Measurements from ENCODE around the gene IPO7. TPM values are rescaled to one million over a fixed set of nuclear protein-coding genes. Genes with fewer than 3 reads are reported as not detected.

Gene IPO7
- total and polyA plus RNA-seq, 5 donors, result 30.8 to 131 (median 115) TPM

DNA sequence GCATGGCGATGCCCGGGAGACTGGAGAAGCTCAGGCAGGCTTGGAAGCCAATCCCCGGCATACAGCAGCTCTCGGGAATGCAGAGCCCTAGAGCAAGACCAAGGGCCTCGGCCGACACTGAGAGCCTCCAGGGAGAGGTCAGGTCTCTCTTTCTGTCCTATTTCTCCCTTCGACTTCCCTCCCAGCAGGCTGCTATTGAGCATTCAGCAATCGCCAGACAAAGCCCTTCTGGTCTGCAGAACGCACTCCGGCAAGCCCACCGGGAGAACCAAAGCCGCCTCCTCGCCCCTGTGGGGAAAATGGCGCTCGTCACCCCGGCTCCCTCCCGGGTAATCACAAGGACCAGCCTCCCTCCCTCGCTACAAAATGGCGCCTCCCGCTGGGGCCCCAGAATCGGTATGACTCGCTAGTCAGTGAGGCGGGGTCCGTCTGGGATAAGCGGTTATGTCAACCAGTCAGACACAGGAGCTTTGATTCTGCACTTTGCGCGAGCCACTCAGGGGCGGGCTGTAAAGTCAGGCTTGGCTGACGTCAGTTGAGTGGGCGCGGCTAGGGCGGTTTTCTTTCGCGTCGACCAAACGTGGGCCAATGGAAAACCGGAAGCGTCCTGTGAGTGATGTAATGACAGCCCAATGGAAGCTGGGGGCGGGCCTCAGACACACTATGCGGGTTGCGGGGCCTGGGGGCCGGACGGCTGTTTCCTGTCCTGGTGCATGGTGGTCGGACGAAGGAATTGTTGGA lies 76.0 kb downstream of the IPO7 start, which contains the start of gene ZNF143:
Gene ZNF143, plus strand, starts transcription at position 691 of the 741 bp plus-strand sequence. CDS start 10,297 bp downstream, outside the sequence.
- ATAC-seq, result peak; percentile 98
- Histone ChIP-seq H3K4me1 (ENCODE audit: control insufficient read depth, insufficient read depth, low read length) (no peaks in the 10 kb centered on the region), H3K4me3 (ENCODE audit: low read length) (peak within 1 kb of the TSS; percentile 87), H3K9me3 (ENCODE audit: control insufficient read depth, low read length) (no peaks in the 10 kb centered on the region), H3K27me3 (ENCODE audit: control insufficient read depth, insufficient read depth) (no peaks in the 10 kb centered on the region), H3K27ac (ENCODE audit: low read length) (peak within 1 kb of the TSS; percentile 100)
- intact Hi-C loops (cut with DNase I), result no loop called here
- peak; percentile 100 for DNase-seq
- WGBS, result under 1% methylated on average over 45 of the region's 45 CpGs

DNA sequence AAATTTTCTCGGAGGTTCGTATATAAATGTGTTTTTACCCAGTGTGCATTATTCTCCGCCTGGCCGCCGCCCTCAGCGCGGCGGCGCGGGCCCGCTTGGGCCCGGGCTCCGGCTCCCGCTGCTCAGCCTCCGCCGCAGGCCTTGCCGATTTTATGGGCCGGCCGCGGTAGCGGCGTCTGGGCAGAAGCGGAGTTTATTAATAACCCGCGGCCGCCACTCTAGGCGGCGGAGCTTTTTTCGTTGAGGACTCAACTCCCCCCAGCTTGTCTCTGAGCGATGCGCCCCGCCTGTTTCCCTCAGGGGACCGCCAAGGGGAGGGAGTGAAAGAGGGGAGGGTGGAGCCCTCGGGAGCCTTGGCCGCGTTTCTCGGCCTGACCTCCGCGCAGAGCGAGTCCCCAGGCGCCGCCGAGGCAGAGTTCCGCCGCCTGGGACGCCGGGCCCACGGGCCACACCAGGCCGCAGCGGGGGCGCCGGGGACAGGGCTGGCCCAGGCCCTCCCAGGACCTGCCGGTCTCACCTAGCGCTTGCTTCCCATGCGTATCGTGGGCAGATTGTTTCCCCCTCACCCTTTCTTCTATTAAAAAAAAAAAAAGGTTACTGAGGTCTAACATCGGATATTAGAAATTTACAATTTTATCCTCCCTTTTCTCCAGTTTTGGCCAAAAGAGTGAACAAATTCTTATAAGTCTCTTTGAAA lies 76.8 kb downstream of the IPO7 start:
- Histone ChIP-seq H3K4me3 (ENCODE audit: low read length) (peak overlapping the region; percentile 86), H3K27me3 (ENCODE audit: control insufficient read depth, insufficient read depth) (no peaks in the 10 kb centered on the region), H3K4me1 (ENCODE audit: control insufficient read depth, insufficient read depth, low read length) (no peaks in the 10 kb centered on the region), H3K9me3 (ENCODE audit: control insufficient read depth, low read length) (no peaks in the 10 kb centered on the region), H3K27ac (ENCODE audit: low read length) (peak overlapping the region; percentile 100)
- ATAC-seq (peak; percentile 87 to 91), DNase-seq (peak; percentile 95 to 96 (median 96))
- WGBS, result under 1% methylated on average over 57 of the region's 57 CpGs
- intact Hi-C loops (cut with DNase I), result no loop called here

DNA sequence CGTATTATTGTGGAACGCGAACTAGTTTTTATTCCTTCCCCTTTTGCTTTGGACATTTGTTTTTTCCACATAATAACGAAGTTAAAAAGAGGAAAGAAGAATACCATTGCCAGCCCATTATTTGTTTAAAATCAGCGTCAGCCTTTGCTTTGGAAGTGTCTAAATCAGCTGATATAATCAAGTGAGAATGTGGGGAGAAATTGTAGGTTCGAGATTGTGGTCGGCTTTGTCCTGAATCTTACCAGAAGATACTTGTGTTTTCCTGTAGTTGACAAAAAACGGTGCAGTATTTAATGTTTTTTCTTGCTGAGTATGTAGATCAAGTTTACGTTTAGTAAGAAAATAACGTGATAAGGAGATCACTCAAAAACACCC lies 77.3 kb downstream of the IPO7 start:
- intact Hi-C loops (cut with DNase I), result no loop called here

DNA sequence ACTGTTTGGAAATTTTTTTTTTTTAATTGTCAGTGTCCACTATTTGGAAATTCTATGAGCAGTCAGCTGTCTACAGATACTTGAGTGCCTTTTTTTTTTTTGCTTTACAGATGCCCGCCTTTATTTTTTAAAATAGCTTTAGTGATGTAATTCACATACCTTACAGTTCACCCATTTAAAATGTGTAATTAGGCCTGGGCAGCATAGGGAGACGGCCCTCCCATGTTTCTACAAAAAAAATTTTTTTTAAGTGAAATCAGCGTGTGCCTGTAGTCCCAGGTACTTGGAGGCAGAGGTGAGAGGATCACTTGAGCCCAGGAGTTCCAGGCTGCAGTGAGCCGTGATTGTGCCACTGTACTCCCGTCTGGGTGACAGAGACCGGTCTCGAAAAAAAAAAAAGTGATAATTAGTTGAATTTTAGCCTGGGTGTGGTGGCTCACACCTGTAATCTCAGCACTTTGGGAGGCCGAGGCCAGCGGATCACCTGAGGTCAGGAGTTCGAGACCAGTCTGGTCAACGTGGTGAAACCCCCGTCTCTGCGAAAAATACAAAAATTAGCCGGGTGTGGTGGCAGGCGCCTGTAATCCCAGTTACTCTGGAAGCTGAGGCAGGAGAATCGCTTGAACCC lies 77.8 kb downstream of the IPO7 start:
- Histone ChIP-seq H3K27me3 (ENCODE audit: control insufficient read depth, insufficient read depth) (no peaks in the 10 kb centered on the region), H3K4me1 (ENCODE audit: control insufficient read depth, insufficient read depth, low read length) (no peaks in the 10 kb centered on the region), H3K9me3 (ENCODE audit: control insufficient read depth, low read length) (no peaks in the 10 kb centered on the region), H3K27ac (ENCODE audit: low read length) (peak overlapping the region; percentile 68), H3K4me3 (ENCODE audit: low read length) (peak overlapping the region; percentile 86)
- intact Hi-C loops (cut with DNase I), result no loop called here
- no peak for DNase-seq
- ATAC-seq, result no peak
- 82% methylated on average over 16 of the region's 16 CpGs for WGBS

More for the DNA sequence above, 77.3 kb downstream of the IPO7 start:
- DNase-seq, result no peak
- ATAC-seq, result no peak
- Histone ChIP-seq H3K9me3 (ENCODE audit: control insufficient read depth, low read length) (no peaks in the 10 kb centered on the region), H3K27ac (ENCODE audit: low read length) (peak overlapping the region; percentile 79), H3K4me3 (ENCODE audit: low read length) (peak overlapping the region; percentile 86), H3K4me1 (ENCODE audit: control insufficient read depth, insufficient read depth, low read length) (no peaks in the 10 kb centered on the region), H3K27me3 (ENCODE audit: control insufficient read depth, insufficient read depth) (no peaks in the 10 kb centered on the region)
- WGBS, result 1% methylated on average over 10 of the region's 10 CpGs

DNA sequence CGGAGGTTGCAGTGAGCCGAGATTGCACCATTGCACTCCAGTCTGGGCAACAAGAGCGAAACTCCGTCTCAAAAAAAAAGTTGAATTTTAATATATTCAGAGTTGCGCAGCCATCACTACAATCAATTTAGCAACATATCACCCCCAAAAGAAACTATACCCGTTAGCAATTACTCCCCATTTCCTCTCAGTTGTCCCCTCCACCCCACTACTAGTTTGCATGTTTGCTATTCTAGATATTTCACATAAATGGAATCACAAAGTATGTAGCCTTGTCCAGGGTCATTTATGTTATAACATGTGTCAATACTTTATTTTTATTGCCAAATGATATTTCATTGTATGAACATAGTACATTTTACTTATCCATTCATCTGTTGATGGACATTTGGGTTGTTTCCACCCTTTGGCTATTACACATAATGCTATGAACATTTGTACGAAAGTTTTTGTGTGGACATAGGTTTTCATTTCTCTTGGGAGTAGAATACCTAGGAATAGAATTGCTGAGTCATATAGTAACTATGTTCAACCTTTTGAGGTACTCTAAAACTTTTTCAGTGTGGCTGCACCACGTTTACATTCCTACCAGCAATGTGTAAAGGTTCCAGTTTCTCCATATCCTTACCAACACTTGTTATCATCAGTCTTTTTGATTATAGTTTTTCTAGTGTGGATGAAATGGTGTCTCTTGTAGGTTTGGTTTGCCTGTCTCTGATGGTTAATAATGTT lies 78.5 kb downstream of the IPO7 start:
- intact Hi-C loops (cut with DNase I), result no loop called here
- no peak overlapping the region for H3K4me3 ChIP-seq (ENCODE audit: low read length)
- 92% methylated on average over 8 of the region's 8 CpGs for WGBS
- no peak for DNase-seq
- no peak overlapping the region for H3K27ac ChIP-seq (ENCODE audit: low read length)
- H3K9me3 ChIP-seq (ENCODE audit: control insufficient read depth, low read length), result no peaks in the 10 kb centered on the region
- no peaks in the 10 kb centered on the region for H3K27me3 ChIP-seq (ENCODE audit: control insufficient read depth, insufficient read depth)
- no peaks in the 10 kb centered on the region for H3K4me1 ChIP-seq (ENCODE audit: control insufficient read depth, insufficient read depth, low read length)
- ATAC-seq, result no peak

DNA sequence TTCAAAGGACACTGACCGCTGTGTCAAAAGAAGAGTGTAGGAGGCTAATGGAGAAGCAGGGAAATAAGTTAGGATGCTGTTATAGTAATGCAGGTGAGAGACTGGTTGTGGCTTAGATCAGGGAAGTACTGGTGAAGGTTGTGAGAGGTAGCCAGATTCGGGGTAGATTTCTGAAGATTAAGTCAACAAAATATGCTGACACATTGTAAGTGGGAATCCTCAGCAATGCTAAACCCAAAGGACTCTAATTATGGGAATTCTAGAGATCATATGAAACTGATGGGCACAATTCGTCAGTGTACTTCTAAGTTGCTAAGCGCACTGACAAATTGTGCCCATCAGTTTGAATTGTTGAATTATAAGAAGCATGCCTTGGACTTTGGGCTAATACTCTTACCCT lies 86.3 kb downstream of the IPO7 start:
- no peak overlapping the region for H3K27ac ChIP-seq (ENCODE audit: low read length)
- H3K27me3 ChIP-seq (ENCODE audit: control insufficient read depth, insufficient read depth), result no peaks in the 10 kb centered on the region
- H3K4me3 ChIP-seq (ENCODE audit: low read length), result no peak overlapping the region
- ATAC-seq, result no peak
- no peak for DNase-seq
- 95% methylated on average over 4 of the region's 4 CpGs for WGBS
- H3K9me3 ChIP-seq (ENCODE audit: control insufficient read depth, low read length), result no peaks in the 10 kb centered on the region
- intact Hi-C loops (cut with DNase I), result no loop called here
- no peaks in the 10 kb centered on the region for H3K4me1 ChIP-seq (ENCODE audit: control insufficient read depth, insufficient read depth, low read length)

DNA sequence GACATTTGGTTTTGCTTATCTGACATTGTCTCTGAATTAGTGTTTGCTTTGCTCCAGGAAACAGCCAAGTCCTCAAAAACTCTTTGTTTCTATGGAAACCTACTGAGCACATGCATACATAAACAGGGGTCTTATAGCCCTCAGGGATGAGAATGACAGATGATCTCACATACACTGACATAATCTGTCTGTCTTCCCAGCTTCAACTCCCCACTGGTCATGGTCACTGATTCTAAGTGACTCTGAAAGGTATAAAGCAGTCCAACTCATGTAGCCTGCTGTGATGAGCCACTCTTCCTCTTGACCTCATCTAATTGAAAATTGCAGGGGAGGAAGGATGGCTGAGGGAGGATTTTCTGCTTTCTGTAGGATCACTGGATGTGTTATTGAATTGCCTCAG lies 89.0 kb downstream of the IPO7 start:
- no peaks in the 10 kb centered on the region for H3K9me3 ChIP-seq (ENCODE audit: control insufficient read depth, low read length)
- intact Hi-C loops (cut with DNase I), result no loop called here
- no peaks in the 10 kb centered on the region for H3K4me1 ChIP-seq (ENCODE audit: control insufficient read depth, insufficient read depth, low read length)
- no peak for ATAC-seq
- H3K4me3 ChIP-seq (ENCODE audit: low read length), result no peak overlapping the region
- H3K27ac ChIP-seq (ENCODE audit: low read length), result no peak overlapping the region
- DNase-seq, result no peak
- no peaks in the 10 kb centered on the region for H3K27me3 ChIP-seq (ENCODE audit: control insufficient read depth, insufficient read depth)

DNA sequence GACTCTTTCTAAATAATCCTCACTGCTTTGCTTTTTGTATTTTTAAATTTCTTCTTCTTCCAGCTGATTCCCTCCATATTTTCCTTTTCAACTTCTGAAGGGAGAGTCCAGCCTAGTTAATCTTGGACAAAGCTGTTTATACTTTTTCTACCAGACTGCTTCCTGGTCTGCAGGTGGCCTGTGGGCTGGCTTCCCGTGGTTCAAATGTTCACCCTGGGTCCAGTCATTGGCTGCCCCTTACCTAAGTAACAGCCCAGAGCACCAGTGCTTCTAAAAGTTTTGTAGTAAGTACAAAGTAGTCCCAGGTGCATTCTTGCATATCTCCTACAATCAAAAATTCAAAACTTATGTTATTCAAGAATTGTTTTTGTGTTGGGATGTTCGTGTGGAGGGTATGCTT lies 95.4 kb downstream of the IPO7 start:
- Histone ChIP-seq H3K4me1 (ENCODE audit: control insufficient read depth, insufficient read depth, low read length) (no peaks in the 10 kb centered on the region), H3K27me3 (ENCODE audit: control insufficient read depth, insufficient read depth) (no peaks in the 10 kb centered on the region), H3K27ac (ENCODE audit: low read length) (no peak overlapping the region), H3K4me3 (ENCODE audit: low read length) (no peak overlapping the region), H3K9me3 (ENCODE audit: control insufficient read depth, low read length) (no peaks in the 10 kb centered on the region)
- ATAC-seq (no peak), DNase-seq (no peak)
- intact Hi-C loops (cut with DNase I), result no loop called here
- WGBS, result 80% methylated on average over 2 of the region's 2 CpGs

DNA sequence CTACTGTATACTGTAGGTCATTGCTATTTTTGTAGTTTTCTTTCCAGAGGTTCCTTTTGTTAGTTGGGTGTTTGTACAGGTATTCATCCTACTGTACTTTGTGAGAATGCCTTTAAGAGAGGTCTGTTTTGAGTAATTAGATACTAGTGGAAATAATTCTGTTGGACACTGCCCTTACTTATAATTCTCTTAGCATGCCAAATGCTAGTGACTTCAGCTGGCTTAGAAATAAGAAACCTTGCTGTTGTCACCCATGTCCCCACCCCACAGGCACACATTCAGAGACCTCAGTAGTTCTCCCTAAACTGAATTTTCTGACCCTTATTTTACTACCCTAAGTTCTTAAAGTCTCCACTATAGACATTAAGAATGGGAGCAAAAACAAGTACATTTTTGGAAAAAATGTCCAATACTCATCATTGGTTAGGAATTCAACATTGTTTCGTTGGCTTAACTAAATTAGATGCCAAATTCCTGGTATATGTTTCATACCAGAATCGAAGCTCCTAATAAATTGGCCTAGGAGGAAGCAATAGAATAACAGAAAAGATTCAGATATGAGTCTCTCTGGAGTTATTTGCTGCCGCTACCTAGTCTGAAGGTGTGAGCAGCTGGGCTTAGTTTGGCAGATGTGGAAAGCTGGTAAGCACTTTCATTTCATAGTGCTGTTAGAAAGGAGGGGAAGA lies 104.8 kb downstream of the IPO7 start:
- intact Hi-C loops (cut with DNase I), result no loop called here
- Histone ChIP-seq H3K27me3 (ENCODE audit: control insufficient read depth, insufficient read depth) (no peaks in the 10 kb centered on the region), H3K4me3 (ENCODE audit: low read length) (no peak overlapping the region), H3K4me1 (ENCODE audit: control insufficient read depth, insufficient read depth, low read length) (no peaks in the 10 kb centered on the region), H3K9me3 (ENCODE audit: control insufficient read depth, low read length) (no peaks in the 10 kb centered on the region), H3K27ac (ENCODE audit: low read length) (no peak overlapping the region)
- ATAC-seq (no peak), DNase-seq (no peak)
- 77% methylated on average over 3 of the region's 3 CpGs for WGBS

DNA sequence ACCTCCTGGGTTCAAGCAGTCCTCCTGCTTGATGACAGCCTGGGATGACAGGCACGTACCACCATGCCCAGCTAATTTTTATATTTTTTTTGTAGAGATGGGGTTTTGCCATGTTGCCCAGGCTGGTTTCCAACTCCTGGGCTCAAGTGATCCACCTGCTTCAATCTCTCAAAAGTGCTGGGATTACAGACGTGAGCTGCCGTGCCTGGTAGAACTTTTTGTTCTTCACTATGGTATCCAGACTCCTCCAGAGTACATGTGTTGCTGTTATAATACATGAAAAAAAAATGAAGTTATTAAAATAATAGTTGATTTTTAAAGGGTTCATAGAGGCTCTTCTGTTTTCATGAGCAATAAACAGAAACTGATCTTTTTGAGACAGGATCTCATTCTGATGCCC lies 105.9 kb downstream of the IPO7 start:
- H3K27me3 ChIP-seq (ENCODE audit: control insufficient read depth, insufficient read depth), result no peaks in the 10 kb centered on the region
- WGBS, result 93% methylated on average over 3 of the region's 3 CpGs
- ATAC-seq (no peak), DNase-seq (no peak)
- H3K4me3 ChIP-seq (ENCODE audit: low read length), result no peak overlapping the region
- H3K9me3 ChIP-seq (ENCODE audit: control insufficient read depth, low read length), result no peaks in the 10 kb centered on the region
- no peak overlapping the region for H3K27ac ChIP-seq (ENCODE audit: low read length)
- intact Hi-C loops (cut with DNase I), result loop anchor here in 1 of 4 donors (10.0 kb wide), 1 partner anchor 66 kb away; no protein-coding TSS in a partner anchor
- H3K4me1 ChIP-seq (ENCODE audit: control insufficient read depth, insufficient read depth, low read length), result no peaks in the 10 kb centered on the region
